Measurements from ENCODE around the gene ELAVL4. TPM values are rescaled to one million over a fixed set of nuclear protein-coding genes. Genes with fewer than 3 reads are reported as not detected.
A peak's percentile ranks its signal among the peaks of the same experiment; 100 is the strongest.

ELAVL4 gene
- total and polyA plus RNA-seq, 2 of the 8 experiments (the other 6 are each of a cell fraction or from before 2014, with no cell fraction given) = 0.21 to 0.89 TPM

- Histone ChIP-seq H2BK20ac (ENCODE audit: low read length) (no peak overlapping the region), H3K9me3 (ENCODE audit: insufficient read depth in 2 of 2, low read depth in 1 of 2, low read length in 1 of 2) (no peaks in the 10 kb centered on the region), H3K79me1 (ENCODE audit: low read depth, low read length) (no peaks in the 10 kb centered on the region), H3K14ac (ENCODE audit: insufficient read length) (no peak overlapping the region), H2AFZ (ENCODE audit: low read length) (no peak overlapping the region), H3K9ac (replicated peaks in 1 of 4; ENCODE audit: extremely low read depth in 1 of 4, low read depth in 3 of 4, low read length in 3 of 4) (no peak overlapping the region), H2AK5ac (ENCODE audit: low read depth, low read length) (no peak overlapping the region), H2BK5ac (ENCODE audit: low read depth, low read length) (no peak overlapping the region), H3K36me3 (ENCODE audit: control insufficient read depth in 2 of 4, insufficient read depth in 4 of 4, low read length in 3 of 4) (no peaks in the 10 kb centered on the region), H3K18ac (ENCODE audit: extremely low read depth, low read length) (no peak overlapping the region), H4K91ac (replicated peaks; ENCODE audit: insufficient read length, low read length) (no peak overlapping the region), H3K23me2 (ENCODE audit: low read depth, low read length) (peaks cover 2% of the 10 kb centered on the region; the same call in 1 of the 2 replicates), H3K23ac (ENCODE audit: insufficient read length) (no peak overlapping the region), H3K56ac (replicated peaks; ENCODE audit: insufficient read length, low read depth, low read length) (no peak overlapping the region), H3K4me2 (ENCODE audit: insufficient read depth in 1 of 2, low read depth in 2 of 2, low read length in 2 of 2) (no peak overlapping the region), H3K4me3 (ENCODE audit: extremely low read depth in 1 of 4, insufficient read depth in 2 of 4, low read depth in 3 of 4, low read length in 4 of 4) (no peak overlapping the region), H3K79me2 (ENCODE audit: control insufficient read depth in 1 of 2, insufficient read depth in 2 of 2, low read length in 2 of 2) (no peaks in the 10 kb centered on the region), H4K8ac (ENCODE audit: extremely low read depth, insufficient read depth, low read length) (no peak overlapping the region), H3K4me1 (replicated peaks in 1 of 4; ENCODE audit: control insufficient read depth in 3 of 4, insufficient read depth in 4 of 4, low read length in 3 of 4) (peaks cover 0 to 2% (median 1%) of the 10 kb centered on the region in 4 experiments; a peak in 3 of 7 replicates), H2BK12ac (ENCODE audit: low read depth, low read length) (no peak overlapping the region), H4K20me1 (replicated peaks in 1 of 2; ENCODE audit: control insufficient read depth in 1 of 2, insufficient read depth in 2 of 2, low read length in 2 of 2) (no peaks in the 10 kb centered on the region), H2BK15ac (ENCODE audit: low read length) (no peak overlapping the region), H3K27ac (ENCODE audit: low read depth, low read length) (no peak overlapping the region), H2BK120ac (replicated peaks; ENCODE audit: low read depth, low read length) (no peak overlapping the region), H3K4ac (replicated peaks; ENCODE audit: insufficient read length, low read depth, low read length) (no peak overlapping the region), H4K5ac (ENCODE audit: insufficient read length, low read depth, low read length) (no peak overlapping the region), H3K27me3 (replicated peaks in 1 of 4; ENCODE audit: control insufficient read depth in 3 of 4, extremely low read depth in 1 of 4, insufficient read depth in 3 of 4, low read length in 3 of 4) (peaks cover 0 to 1% (median 0%) of the 10 kb centered on the region in 4 experiments; a peak in 1 of 7 replicates)
- no peak for DNase-seq (ENCODE audit: low read depth in 1 of 2, low spot score in 2 of 2)
- peak; percentile 66 for FAIRE-seq
- TF ChIP-seq CTCF (IDR thresholded peaks at IDR 0.05; ENCODE audit: control extremely low read depth in 1 of 3, insufficient read depth in 1 of 3, low read depth in 1 of 3, low read length in 3 of 3) (peak in 2 of 3 experiments; percentile 4 to 29; a peak in 2 of 4 replicates), GABPA (IDR thresholded peaks at IDR 0.05; ENCODE audit: borderline replicate concordance, insufficient read depth, low read length) (no peak), RAD21 (IDR thresholded peaks at IDR 0.05 in 1 of 2, conservative IDR thresholded peaks at IDR 0.05 in 1 of 2; ENCODE audit: low read depth in 2 of 2, low read length in 2 of 2) (peak; percentile 11 to 18; a peak in 2 of 4 replicates)
- POLR2A ChIA-PET (ENCODE audit: partially characterized antibody) = no interaction called here
- CTCF ChIA-PET (ENCODE audit: partially characterized antibody) = interaction anchor here (0.7 to 1.8 kb wide), 6 partner anchors 9 to 55 kb away, joined by 3 to 5 read pairs (median 4); no protein-coding TSS in a partner anchor
- 70% methylated on average over 3 of the region's 3 CpGs; no CpG with 5 or more reads in 1 of the 2 experiments for whole genome bisulfite sequencing, 2 experiments (ENCODE audit: extremely low coverage in 1 of 2, insufficient coverage in 1 of 2, insufficient read length in 1 of 2, insufficient replicate concordance in 2 of 2, low coverage in 1 of 2, low lambda C conversion rate in 2 of 2, missing lambda C conversion rate in 1 of 2)
These were observed 3.3 kb upstream of the ELAVL4 start for GRCh38 chr1:50105433-50105832.
